AG04450 (cell line): Measurements from ENCODE around the gene HOXA7. TPM values are rescaled to one million over a fixed set of nuclear protein-coding genes. Genes with fewer than 3 reads are reported as not detected.

Source experiments
- CTCF ChIA-PET: fragments of 300-600, 350-600 bp; formaldehyde crosslinking; extraction: SDS; loops from one replicate; lab custom pipeline; 2022; ENCODE audit warnings: antibody characterized with exemption, inconsistent platforms; lab: Charles Lee
- POLR2A ChIA-PET: fragments of 350-600 bp; formaldehyde crosslinking; extraction: SDS; loops from one replicate; lab custom pipeline; 2021; ENCODE audit warnings: antibody characterized with exemption, inconsistent platforms; lab: Yijun Ruan, JAX
- DNase-seq: peaks from one replicate; pipeline ENCODE4 v3.0.0-alpha.2; 2011; ENCODE audit warnings: low read depth, low spot score
- H3K27ac ChIP-seq: one replicate; pipeline ENCODE4 v1.5.1; 2012; ENCODE audit warnings: low read depth, low read length, control low read depth
- H3K27me3 ChIP-seq: one replicate; pipeline ENCODE4 v1.6.0; 2012; ENCODE audit warnings: low read length; ENCODE audit not compliant: control insufficient read depth, insufficient read depth
- H3K4me3 ChIP-seq: 2 replicates; pipeline ENCODE4 v1.5.1; 2011; ENCODE audit warnings: mild to moderate bottlenecking, low read depth, low read length, control low read depth
- H3K9me3 ChIP-seq: 2 replicates; pipeline ENCODE4 v1.5.1; 2012; ENCODE audit warnings: low read length; ENCODE audit not compliant: control insufficient read depth, insufficient read depth
- polyA plus RNA-seq: library from polyadenylated mRNA; depleted of rRNA; stranded (reverse); fragments of >200 nt; gene quantifications from 2 replicates; pipeline ENCODE4 v1.2.3, GENCODE V29; 2011
- TF ChIP-seq, protein P1 (sequence below): IDR thresholded peaks from 2 replicates; pipeline ENCODE4 v1.5.1; 2011; ENCODE audit warnings: low read depth, low read length, control low read depth, inconsistent platforms

HOXA7 gene
- polyA plus RNA-seq, 1 experiment = 5.3 TPM

DNA sequence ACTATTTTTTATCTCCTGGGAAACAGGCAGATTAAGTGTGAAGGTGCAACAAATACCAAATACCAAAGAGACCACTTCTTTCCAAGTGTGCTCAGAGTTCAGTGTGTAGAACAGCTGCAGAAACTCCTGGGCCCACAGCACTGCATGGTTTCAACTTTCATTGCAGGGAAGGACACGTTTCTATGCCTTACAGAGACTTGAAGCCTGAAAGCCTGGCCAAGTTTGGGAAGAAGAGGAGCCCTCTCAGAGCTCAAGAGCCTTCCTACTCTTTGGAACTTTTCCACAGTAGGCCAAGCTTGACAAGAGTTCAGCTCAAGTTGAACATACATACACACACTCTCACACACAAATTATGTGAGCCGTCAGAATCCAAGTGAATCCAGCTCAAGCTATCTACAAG lies 28.4 kb downstream of the HOXA7 start:
- Histone ChIP-seq H3K9me3 (no peaks in the 10 kb centered on the region), H3K4me3 (no peak overlapping the region), H3K27me3 (no peaks in the 10 kb centered on the region), H3K27ac (no peak overlapping the region)
- TF ChIP-seq, protein P1, sequence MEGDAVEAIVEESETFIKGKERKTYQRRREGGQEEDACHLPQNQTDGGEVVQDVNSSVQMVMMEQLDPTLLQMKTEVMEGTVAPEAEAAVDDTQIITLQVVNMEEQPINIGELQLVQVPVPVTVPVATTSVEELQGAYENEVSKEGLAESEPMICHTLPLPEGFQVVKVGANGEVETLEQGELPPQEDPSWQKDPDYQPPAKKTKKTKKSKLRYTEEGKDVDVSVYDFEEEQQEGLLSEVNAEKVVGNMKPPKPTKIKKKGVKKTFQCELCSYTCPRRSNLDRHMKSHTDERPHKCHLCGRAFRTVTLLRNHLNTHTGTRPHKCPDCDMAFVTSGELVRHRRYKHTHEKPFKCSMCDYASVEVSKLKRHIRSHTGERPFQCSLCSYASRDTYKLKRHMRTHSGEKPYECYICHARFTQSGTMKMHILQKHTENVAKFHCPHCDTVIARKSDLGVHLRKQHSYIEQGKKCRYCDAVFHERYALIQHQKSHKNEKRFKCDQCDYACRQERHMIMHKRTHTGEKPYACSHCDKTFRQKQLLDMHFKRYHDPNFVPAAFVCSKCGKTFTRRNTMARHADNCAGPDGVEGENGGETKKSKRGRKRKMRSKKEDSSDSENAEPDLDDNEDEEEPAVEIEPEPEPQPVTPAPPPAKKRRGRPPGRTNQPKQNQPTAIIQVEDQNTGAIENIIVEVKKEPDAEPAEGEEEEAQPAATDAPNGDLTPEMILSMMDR = no peak
- peak; percentile 72 for DNase-seq
- POLR2A ChIA-PET = interaction anchor here (0.9 to 1.8 kb wide), 4 partner anchors 13 to 30 kb away, joined by 4 to 7 read pairs (median 6); partner anchors contain the start of gene HOXA5
- CTCF ChIA-PET = interaction anchor here (0.7 to 3.4 kb wide), 4 partner anchors 13 to 409 kb away, joined by 3 to 14 read pairs (median 4); partner anchors contain the start of gene HOXA5

DNA sequence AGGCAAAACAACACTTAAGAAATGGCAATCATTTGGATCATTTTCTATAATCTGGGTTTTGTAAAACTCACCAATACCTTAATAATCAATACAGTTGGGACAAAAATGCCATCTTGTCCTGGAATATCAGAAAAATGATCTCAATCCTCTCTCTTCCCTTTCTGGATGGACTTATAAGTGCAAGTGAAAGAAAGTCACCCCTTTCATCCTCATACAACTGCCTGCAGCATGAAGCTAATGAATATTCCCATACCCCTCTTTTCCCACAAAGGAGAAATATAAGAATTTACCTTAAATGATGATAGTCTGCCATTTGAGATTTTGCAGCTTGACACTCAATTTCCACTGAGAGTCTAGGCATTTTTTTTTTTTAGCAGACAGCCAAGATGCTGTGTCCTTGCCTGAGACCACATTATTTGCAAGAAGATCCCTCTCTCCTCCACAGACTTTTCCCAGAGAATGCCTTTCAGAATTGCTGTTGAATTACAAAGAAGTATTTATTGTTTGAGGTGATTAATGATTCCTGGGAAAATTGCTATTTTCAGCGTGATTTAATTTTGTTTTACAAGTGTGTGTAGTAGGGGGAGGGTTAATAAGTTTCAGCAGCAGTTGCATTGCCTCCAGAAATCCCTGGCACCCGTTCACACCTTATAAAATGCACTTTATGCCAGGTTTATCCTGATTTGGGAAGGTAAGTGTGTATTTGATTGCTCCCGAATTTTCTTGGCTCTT lies 29.7 kb downstream of the HOXA7 start:
- Histone ChIP-seq H3K9me3 (no peaks in the 10 kb centered on the region), H3K4me3 (no peak overlapping the region), H3K27ac (no peak overlapping the region), H3K27me3 (no peaks in the 10 kb centered on the region)
- POLR2A ChIA-PET = interaction anchor here (0.6 to 0.7 kb wide), 2 partner anchors 14 to 18 kb away, joined by 3 to 7 read pairs; no protein-coding TSS in a partner anchor
- CTCF ChIA-PET = interaction anchor here (1.0 to 3.4 kb wide), 2 partner anchors 15 to 18 kb away, joined by 3 to 14 read pairs; partner anchors contain the start of gene HOXA5
- TF ChIP-seq, protein P1 = no peak
- DNase-seq = no peak

DNA sequence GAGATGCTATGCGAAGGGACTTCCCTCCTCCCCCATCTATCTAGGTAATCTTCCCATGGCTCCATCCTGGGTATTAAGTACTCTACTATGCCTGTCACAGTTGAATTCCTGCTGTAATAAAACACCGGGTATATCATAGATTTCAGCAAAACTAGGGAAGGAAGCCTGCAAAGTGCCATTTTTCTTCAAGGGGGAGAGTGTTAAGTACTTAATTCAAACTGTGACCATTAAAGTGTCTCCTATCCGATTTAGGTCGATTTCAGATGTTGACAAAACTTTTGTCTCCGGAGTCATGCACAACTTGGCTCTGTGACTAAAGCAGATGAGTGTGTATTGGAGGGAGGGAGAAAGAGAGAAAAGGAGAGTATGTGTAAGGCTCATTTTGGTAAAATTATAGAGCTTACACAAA lies 30.5 kb downstream of the HOXA7 start:
- TF ChIP-seq, protein P1 = no peak
- no peak for DNase-seq
- Histone ChIP-seq H3K27me3 (no peaks in the 10 kb centered on the region), H3K9me3 (no peaks in the 10 kb centered on the region), H3K4me3 (no peak overlapping the region), H3K27ac (no peak overlapping the region)
- CTCF ChIA-PET = interaction anchor here (0.6 to 3.4 kb wide), 3 partner anchors 15 to 914 kb away, joined by 3 to 14 read pairs (median 3); partner anchors contain the start of gene HOXA5
- POLR2A ChIA-PET = interaction anchor here (0.6 to 0.7 kb wide), 2 partner anchors 13 to 17 kb away, joined by 3 to 7 read pairs; no protein-coding TSS in a partner anchor

DNA sequence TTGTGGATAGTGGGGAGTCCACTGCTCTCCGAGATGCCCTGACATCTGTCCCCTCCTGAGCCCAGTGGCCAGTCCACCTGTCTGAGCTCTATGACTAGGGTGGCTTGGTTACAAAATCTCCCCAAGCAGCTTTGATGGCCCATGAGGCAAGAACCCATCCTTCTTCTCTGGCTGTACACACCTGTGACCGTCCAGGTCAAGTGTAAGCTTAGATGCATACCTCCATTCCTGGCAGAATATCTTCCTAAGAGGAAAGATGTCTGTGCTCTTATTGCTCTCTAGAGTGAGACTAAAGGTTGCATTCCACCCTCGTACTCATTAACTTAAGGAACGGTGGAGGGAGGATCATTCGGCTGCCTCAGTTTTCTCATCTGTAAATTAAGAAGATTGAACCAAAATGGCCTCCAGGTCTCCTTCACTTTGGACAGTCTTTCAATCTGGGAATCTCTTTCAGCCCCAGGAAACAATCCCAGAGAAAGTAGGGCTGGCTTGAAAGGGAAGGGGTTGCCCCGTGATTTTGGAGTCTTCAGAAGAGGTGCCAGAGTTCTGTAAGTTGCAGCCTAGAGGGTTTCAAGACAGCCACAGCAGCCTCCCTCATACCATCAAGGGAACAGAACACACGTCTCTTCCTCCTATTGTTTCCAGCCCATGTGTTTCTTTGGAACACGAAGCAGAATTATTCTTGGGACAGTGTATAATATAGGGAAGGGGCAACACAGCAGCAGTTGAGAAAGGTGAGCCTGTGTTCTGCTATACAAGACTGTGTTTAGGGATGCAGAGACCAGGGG lies 31.4 kb downstream of the HOXA7 start:
- no peak for DNase-seq
- TF ChIP-seq, protein P1 = no peak
- CTCF ChIA-PET = interaction anchor here (1.3 kb wide), 1 partner anchor 10 kb away, joined by 4 read pairs; no protein-coding TSS in a partner anchor
- peak overlapping the region; percentile 94 for H3K27ac ChIP-seq
- no peaks in the 10 kb centered on the region for H3K9me3 ChIP-seq
- no peak overlapping the region for H3K4me3 ChIP-seq
- POLR2A ChIA-PET = interaction anchor here (0.6 kb wide), 1 partner anchor 38 kb away, joined by 4 read pairs; no protein-coding TSS in a partner anchor
- H3K27me3 ChIP-seq = no peaks in the 10 kb centered on the region
